TTC549 (cell line): Measurements from ENCODE around the gene CHST11.

ENCODE experiments used
- FAIRE-seq: peaks from 2 replicates; lab custom pipeline; 2012; peaks lifted over from hg19 to GRCh38; lab: Jason Lieb, UNC

CHST11 gene

GRCh38 chr12:104482748-104483147 is 26.0 kb downstream of the CHST11 start:
- FAIRE-seq: no peak

- FAIRE-seq: no peak
Observed at GRCh38 chr12:104484079-104484478, 27.3 kb downstream of the CHST11 start.

GRCh38 chr12:104485651-104486362 is 29.1 kb downstream of the CHST11 start:
- no peak for FAIRE-seq

GRCh38 chr12:104486363-104486750 is 29.6 kb downstream of the CHST11 start:
- FAIRE-seq: no peak

GRCh38 chr12:104486943-104487819 is 30.4 kb downstream of the CHST11 start:
- FAIRE-seq: no peak

GRCh38 chr12:104488374-104488773 is 31.6 kb downstream of the CHST11 start:
- no peak for FAIRE-seq

GRCh38 chr12:104490186-104490585 is 33.4 kb downstream of the CHST11 start:
- FAIRE-seq: no peak

- FAIRE-seq: no peak
Observed at GRCh38 chr12:104490850-104491249, 34.1 kb downstream of the CHST11 start.

GRCh38 chr12:104493496-104493895 is 36.7 kb downstream of the CHST11 start:
- FAIRE-seq: no peak

GRCh38 chr12:104494137-104494792 is 37.5 kb downstream of the CHST11 start:
- FAIRE-seq: no peak

- FAIRE-seq: no peak
Observed at GRCh38 chr12:104494793-104495158, 38.0 kb downstream of the CHST11 start.

GRCh38 chr12:104495786-104496185 is 39.0 kb downstream of the CHST11 start:
- FAIRE-seq: no peak

- FAIRE-seq: no peak
Observed at GRCh38 chr12:104496336-104496735, 39.6 kb downstream of the CHST11 start.

GRCh38 chr12:104498211-104498801 is 41.6 kb downstream of the CHST11 start:
- FAIRE-seq: no peak

- no peak for FAIRE-seq
Observed at GRCh38 chr12:104499668-104500332, 43.1 kb downstream of the CHST11 start.

- FAIRE-seq: no peak
Observed at GRCh38 chr12:104501115-104501514, 44.4 kb downstream of the CHST11 start.

GRCh38 chr12:104501660-104502059 is 44.9 kb downstream of the CHST11 start:
- no peak for FAIRE-seq

GRCh38 chr12:104502217-104502616 is 45.5 kb downstream of the CHST11 start:
- no peak for FAIRE-seq

- FAIRE-seq: no peak
Observed at GRCh38 chr12:104502638-104503037, 45.9 kb downstream of the CHST11 start.

- no peak for FAIRE-seq
Observed at GRCh38 chr12:104503191-104503590, 46.4 kb downstream of the CHST11 start.

GRCh38 chr12:104504146-104504545 is 47.4 kb downstream of the CHST11 start:
- no peak for FAIRE-seq
